Right ventricle myocardium superior (tissue), 1 donor: ENCODE results near the gene HSDL1. TPM values are rescaled to one million over a fixed set of nuclear protein-coding genes. Genes with fewer than 3 reads are reported as not detected.
A peak's percentile ranks its signal among the peaks of the same experiment; 100 is the strongest.

Experiments used
- ATAC-seq: fragments of 200-7000 bp; cut with Tn5 transposase; one replicate; pipeline ENCODE4 v1.9.1; 2020; ENCODE audit warnings: mild to moderate bottlenecking; ENCODE audit not compliant: poor library complexity
- DNase-seq: peaks from one replicate; pipeline ENCODE4 v3.0.0-alpha.2; 2020
- intact Hi-C: fragments of 100-400 bp; cut with DNase I; formaldehyde crosslinking; loops from one replicate; pipeline ENCODE4 v1.11.2; 2022
- total RNA-seq: library from RNA; stranded (reverse); fragmentation: NEBNext Ultra II Directional; extraction: Animal tissue kit (Norgen Biotek cat#: 25700); gene quantifications from one replicate; pipeline ENCODE4 v1.2.1, GENCODE V29; 2021
- donor health status: DM: no; HTN: yes; CAD: no; lungs with severe emphysema.

Gene HSDL1
- total RNA-seq, 1 donor from 2014 or later, result 22.6 TPM

DNA sequence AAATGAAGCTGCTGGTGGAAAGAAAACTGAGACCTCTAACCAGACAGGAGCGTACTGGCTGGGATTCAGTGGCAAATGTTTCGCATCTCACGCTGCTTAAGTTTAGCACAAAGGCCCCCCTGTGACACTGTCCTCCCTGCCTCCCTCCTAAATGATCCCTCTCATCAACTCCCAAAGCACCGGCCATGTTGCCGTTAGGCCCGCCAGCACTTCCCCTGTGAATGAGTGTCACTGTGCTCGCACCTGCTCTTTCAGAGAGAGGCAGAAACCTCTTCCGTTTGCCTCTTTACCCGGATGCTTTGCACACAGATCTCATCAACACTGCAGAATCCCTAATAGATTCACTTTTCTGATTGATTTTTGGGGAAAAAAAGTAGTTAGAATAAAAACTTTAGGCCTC is 54.8 kb downstream of the HSDL1 start:
- DNase-seq (no peak), ATAC-seq (no peak)
- intact Hi-C loops, result no loop called here

- DNase-seq (peak; percentile 78), ATAC-seq (peak; percentile 51)
- intact Hi-C loops, result loop anchor here (5.0 to 10.0 kb wide), 2 partner anchors 56 to 98 kb away; partner anchors contain the start of genes DNAAF1, HSDL1 and TAF1C
Observed at GRCh38 chr16:84088695-84089395, 56.1 kb downstream of the HSDL1 start.

DNA sequence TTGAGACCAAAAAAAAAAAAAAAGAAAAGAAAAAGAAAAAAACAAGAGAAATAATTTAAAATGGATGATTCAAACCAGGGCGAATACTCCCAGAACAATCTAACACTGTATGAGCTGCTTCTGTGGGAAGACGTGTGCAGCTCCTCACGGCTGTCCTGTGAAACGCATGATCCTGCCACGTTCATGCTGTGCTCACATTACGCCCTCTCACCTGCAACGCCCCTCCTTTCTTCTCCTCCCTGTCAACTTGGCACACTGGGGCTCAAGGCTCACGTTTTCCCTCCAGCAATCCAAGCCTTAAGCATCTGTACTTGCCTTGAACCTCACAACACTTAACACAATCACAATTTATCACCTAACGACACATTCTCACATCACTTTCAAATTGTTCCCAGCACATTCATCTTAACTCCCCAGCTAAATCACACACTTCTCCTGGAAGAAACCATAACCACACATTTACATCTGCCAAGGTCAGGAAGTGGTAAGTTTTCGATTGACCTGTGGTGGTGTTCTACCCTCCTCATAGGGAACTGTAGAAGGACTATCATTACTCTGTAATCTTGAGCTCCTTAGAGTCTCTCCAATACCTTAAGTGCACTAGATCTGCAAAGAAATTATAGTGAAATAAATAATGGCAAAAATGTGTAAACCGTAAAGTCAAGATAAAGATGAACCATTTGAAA is 57.4 kb downstream of the HSDL1 start:
- no peak for ATAC-seq
- intact Hi-C loops, result loop anchor here (5.0 to 10.0 kb wide), 2 partner anchors 57 to 100 kb away; partner anchors contain the start of genes DNAAF1, HSDL1 and TAF1C
- DNase-seq, result no peak

DNA sequence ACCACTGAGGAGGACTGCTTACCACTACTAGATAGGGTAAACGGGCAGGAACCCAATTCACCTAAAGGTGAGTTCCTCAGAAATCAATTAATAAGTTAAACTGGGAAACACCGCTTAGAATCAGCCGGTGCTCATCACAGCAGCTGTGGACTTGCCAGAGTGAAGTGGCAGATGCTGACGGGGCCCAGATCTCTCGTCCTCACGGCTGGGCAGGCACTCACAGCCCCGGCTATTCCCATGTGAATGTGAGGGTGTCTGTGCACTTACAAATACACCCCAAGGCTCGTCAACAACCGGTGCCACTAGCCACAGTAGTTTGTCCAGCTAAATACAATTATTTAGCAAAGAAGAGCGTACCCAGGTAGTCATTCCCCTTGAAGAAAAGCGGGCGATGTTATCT is 58.0 kb downstream of the HSDL1 start:
- ATAC-seq, result no peak
- DNase-seq, result no peak
- intact Hi-C loops, result loop anchor here (5.0 to 10.0 kb wide), 2 partner anchors 58 to 100 kb away; partner anchors contain the start of genes DNAAF1, HSDL1 and TAF1C

- ATAC-seq, result peak; percentile 81
- peak; percentile 68 for DNase-seq
- intact Hi-C loops, result loop anchor here (5.0 to 10.0 kb wide), 2 partner anchors 58 to 101 kb away; partner anchors contain the start of genes DNAAF1, HSDL1 and TAF1C
Observed at GRCh38 chr16:84086341-84086740, 58.6 kb downstream of the HSDL1 start.

DNA sequence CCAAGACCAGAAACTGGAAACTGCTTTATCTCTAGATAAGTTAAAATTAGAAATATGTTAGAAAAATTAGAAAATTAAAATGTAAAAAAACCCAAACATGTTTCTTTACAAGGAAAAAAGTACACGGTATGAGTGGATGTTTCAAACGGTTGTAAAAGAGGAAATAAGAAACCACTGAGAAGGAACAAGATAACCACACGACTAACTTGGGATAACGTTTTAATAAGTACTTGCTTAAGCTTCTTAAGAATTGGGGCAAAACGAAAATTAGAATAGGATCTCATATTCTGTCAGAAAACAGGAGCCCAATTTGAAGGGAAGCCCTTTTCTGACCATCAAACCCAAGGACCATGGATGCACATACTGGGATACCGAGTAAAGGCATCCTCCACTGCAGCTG is 59.2 kb downstream of the HSDL1 start:
- DNase-seq (no peak), ATAC-seq (no peak)
- intact Hi-C loops, result loop anchor here (5.0 to 10.0 kb wide), 2 partner anchors 59 to 102 kb away; partner anchors contain the start of genes DNAAF1, HSDL1 and TAF1C

- no peak for DNase-seq
- intact Hi-C loops, result loop anchor here (5.0 to 10.0 kb wide), 2 partner anchors 60 to 102 kb away; partner anchors contain the start of genes DNAAF1, HSDL1 and TAF1C
- no peak for ATAC-seq
Observed at GRCh38 chr16:84085271-84085667, 59.7 kb downstream of the HSDL1 start.

- intact Hi-C loops, result loop anchor here (5.0 to 10.0 kb wide), 2 partner anchors 60 to 103 kb away; partner anchors contain the start of genes DNAAF1, HSDL1 and TAF1C
- peak; percentile 58 for DNase-seq
- peak; percentile 45 for ATAC-seq
Observed at GRCh38 chr16:84084570-84085270, 60.3 kb downstream of the HSDL1 start.

- intact Hi-C loops, result loop anchor here (10.0 kb wide), 1 partner anchor 62 kb away; the partner anchor contains the start of genes DNAAF1 and HSDL1
- DNase-seq (no peak), ATAC-seq (no peak)
Observed at GRCh38 chr16:84082835-84083569, 62.0 kb downstream of the HSDL1 start.

DNA sequence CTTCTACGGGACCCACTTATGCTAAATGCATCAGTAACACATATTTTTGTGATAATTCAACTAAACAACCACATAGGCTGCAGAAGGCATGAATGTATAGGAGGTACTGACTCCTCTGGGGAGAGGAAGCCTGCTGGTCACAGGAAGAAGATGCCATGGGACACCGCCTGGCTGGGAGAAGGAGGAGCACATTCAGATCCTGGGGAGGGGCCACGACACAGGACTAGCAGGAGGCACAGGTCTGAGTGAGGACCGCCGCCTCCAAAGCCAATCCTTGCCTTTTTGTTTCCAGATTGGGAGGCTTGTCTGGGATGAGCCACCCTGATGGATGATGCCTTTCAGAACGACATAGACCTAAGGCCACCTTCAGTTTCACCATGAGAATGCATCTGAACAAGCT is 62.9 kb downstream of the HSDL1 start:
- ATAC-seq, result no peak
- intact Hi-C loops, result loop anchor here (10.0 kb wide), 1 partner anchor 63 kb away; the partner anchor contains the start of genes DNAAF1 and HSDL1
- DNase-seq, result no peak

GRCh38 chr16:84081446-84081989 is 63.5 kb downstream of the HSDL1 start:
- no peak for ATAC-seq
- intact Hi-C loops, result loop anchor here (10.0 kb wide), 1 partner anchor 63 kb away; the partner anchor contains the start of genes DNAAF1 and HSDL1
- DNase-seq, result no peak

GRCh38 chr16:84080813-84081212 is 64.2 kb downstream of the HSDL1 start:
- intact Hi-C loops, result loop anchor here (10.0 kb wide), 1 partner anchor 64 kb away; the partner anchor contains the start of genes DNAAF1 and HSDL1
- no peak for ATAC-seq
- DNase-seq, result no peak

GRCh38 chr16:84080378-84080777 is 64.6 kb downstream of the HSDL1 start:
- intact Hi-C loops, result loop anchor here (10.0 kb wide), 1 partner anchor 64 kb away; the partner anchor contains the start of genes DNAAF1 and HSDL1
- DNase-seq (peak; percentile 65), ATAC-seq (peak; percentile 81)

- no peak for DNase-seq
- intact Hi-C loops, result loop anchor here (10.0 kb wide), 1 partner anchor 65 kb away; the partner anchor contains the start of genes DNAAF1 and HSDL1
- ATAC-seq, result peak; percentile 24
Observed at GRCh38 chr16:84079664-84080063, 65.3 kb downstream of the HSDL1 start.

GRCh38 chr16:84075376-84075775 is 69.6 kb downstream of the HSDL1 start:
- intact Hi-C loops, result no loop called here
- ATAC-seq (peak; percentile 10), DNase-seq (no peak)

DNA sequence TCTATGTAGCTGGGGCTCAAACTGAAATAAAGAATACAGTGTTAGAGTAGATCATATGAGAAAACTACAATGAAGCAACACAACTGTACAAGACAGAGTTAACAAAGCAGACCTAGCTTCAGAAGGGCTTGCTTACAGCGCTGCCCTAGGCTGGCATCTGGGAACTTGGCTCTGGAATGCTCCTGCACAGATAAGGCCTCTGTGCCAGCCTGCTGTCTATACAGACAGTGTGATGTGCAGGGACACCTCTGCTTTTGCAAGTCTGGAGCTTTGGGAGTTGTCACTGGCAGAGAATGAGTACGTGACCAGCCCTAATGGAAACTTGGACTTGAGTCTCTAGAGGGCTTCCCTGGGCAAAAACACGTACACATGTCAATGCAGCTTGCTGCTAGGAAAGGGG is 70.3 kb downstream of the HSDL1 start:
- peak; percentile 91 for ATAC-seq
- peak; percentile 67 for DNase-seq
- intact Hi-C loops, result no loop called here
